Measurements from ENCODE around the gene FBXO11.
A peak's percentile ranks its signal among the peaks of the same experiment; 100 is the strongest.
"Not testable (repeated sequence)": the region's sequence is repeated elsewhere in the genome, so short reads cannot be mapped to it uniquely, and the experiment has no call there.

Gene FBXO11

DNA sequence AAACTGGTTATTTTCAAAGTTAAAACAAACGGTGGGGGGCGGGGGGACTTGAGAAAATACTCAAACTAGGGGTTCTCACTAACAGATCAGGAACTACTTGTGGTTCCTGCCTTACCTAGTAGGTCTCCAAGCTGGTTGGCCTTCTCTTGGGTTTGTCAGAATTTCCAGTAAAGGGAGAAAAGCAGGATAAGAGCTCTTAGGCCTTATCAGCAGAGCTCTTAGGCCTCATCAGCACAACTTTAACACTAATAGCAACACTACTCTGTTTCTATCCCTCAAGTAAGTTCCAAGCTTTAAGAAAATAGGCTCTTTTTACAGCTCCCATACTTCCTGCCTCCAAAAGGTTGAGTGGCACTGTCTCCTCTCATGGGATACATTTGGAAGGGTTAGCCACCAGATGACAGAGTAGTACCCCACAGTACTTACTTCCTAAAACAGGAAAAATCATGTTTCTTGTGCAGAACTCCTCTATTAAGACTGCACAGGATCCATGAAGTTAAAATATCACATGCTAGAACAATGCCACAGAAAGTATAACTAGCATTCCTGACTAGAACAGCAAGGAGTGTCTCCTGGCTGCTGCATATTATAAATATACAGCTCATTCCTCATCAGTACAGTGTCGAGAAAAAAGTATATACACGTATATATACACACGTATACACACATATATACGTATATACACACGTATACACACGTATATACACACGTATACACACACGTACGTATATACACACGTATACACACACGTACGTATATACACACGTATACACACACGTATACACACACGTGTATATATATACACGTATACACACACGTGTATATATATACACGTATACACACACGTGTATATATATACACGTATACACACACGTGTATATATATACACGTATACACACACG is 6.1 kb downstream of the FBXO11 start:
- FAIRE-seq (peak; percentile 38), DNase-seq (ENCODE audit: insufficient read length, low spot score) (no peak)

DNA sequence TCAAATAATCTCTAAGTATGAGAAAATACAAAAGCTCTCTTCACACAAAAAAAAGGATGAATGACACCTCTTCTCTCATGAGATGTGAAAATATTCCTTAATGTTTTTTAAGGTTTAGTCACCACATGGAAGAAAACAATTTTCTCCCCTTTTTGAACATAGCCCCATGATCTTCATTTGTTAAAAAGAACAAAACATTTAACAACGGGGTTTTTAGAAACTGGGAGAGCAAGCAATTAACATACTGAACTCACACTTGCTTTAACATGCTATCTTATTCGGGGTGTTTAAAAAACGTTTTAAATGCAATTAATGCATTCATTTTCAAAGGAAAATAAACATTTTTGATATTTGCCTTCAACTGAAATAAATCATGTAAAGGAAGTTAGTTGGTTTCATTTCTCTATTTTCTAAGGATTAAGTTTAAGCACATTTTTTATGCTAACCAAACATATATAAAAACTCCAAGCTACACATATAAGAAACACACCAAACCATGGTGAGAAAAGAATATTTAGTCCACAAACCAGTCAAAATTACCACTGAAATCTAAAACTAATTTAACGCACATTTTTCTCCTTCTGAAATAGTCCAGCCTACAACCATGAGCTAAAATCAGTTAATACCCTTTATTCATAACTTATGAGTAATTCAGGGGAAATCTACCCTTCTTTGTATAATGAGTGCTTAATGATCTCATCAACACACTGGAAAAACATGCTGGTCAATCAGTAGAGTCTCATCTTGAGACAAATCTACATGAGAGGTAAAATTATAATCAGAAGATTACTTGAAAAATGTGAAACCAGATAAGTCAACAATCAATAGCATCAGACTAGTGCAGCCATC is 8.2 kb downstream of the FBXO11 start:
- DNase-seq (ENCODE audit: insufficient read length, low spot score) (no peak), FAIRE-seq (no peak)

- not testable (repeated sequence) for FAIRE-seq; DNase-seq (ENCODE audit: insufficient read length, low spot score)
Observed at GRCh38 chr2:47897191-47897882, 9.0 kb downstream of the FBXO11 start.

- FAIRE-seq (no peak), DNase-seq (ENCODE audit: insufficient read length, low spot score) (no peak)
Observed at GRCh38 chr2:47896450-47896968, 9.8 kb downstream of the FBXO11 start.

GRCh38 chr2:47893771-47894170 is 12.5 kb downstream of the FBXO11 start:
- DNase-seq (ENCODE audit: insufficient read length, low spot score) (no peak), FAIRE-seq (no peak)

DNA sequence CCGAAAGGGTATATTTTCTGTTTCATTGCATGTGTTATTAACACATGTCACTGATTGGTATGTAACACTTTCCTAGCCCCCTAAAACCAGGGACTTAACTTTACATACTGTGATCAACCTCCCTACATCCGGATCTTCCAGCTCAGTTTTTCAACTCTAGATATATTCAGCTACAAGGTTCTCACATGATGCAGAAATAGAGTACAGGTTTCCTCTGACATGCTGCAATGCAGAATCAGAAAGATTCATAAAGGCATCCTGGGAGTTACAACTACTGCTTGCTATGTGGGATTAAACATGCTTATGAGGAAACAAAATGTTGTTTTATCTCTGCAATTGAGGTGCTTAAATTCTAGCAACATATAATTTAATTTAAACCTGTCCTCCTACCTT is 14.0 kb downstream of the FBXO11 start:
- DNase-seq (ENCODE audit: insufficient read length, low spot score) = no peak
- no peak for FAIRE-seq

DNA sequence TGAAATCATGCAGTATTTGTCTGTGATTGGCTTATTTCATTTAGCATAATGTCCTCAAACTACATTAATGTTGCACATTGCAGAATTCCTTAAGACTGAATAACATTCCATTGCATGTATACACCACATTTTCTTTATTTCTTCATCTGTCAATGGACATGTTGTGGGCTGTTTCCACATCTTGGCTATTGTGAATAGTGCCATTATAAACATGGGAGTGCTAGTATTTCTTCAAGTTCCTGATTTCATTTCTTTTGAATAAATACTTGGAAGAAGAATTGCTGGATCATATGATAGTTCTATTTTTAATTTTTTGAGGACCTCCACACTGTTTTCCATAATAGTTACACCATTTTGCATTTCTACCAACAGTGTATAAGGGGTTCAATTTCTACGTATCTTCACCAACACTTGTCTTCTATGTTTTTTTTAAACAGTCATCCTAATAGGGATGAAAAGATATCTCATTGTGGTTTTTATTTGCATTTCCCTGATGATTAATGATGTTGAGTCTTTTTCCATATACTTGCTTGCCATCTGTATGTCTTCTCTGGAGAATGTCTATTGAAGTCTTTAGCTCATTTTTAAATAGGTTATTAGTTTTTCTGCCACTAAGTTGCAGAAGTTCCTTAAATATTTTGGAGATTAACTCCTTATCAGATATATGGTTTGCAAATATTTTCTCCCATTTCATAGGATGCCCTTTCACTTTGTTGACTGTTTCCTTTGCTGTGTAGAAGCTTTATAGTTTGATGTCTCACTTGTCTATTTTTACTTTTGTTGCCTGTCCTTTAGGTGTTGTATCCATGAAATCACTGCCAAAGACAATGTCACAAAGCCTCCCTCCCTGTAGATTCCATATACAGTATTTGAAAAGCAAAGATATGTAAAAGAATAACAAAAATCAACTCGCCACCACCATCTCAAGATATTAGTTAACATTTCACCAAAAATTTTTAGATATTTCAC is 14.6 kb downstream of the FBXO11 start:
- FAIRE-seq (no peak), DNase-seq (ENCODE audit: insufficient read length, low spot score) (no peak)

- DNase-seq (ENCODE audit: insufficient read length, low spot score) = no peak
- FAIRE-seq = no peak
Observed at GRCh38 chr2:47890711-47891368, 15.5 kb downstream of the FBXO11 start.

GRCh38 chr2:47888581-47889280 is 17.6 kb downstream of the FBXO11 start:
- FAIRE-seq (no peak), DNase-seq (ENCODE audit: insufficient read length, low spot score) (no peak)

GRCh38 chr2:47876912-47877311 is 29.4 kb downstream of the FBXO11 start:
- FAIRE-seq (no peak), DNase-seq (ENCODE audit: insufficient read length, low spot score) (no peak)

DNA sequence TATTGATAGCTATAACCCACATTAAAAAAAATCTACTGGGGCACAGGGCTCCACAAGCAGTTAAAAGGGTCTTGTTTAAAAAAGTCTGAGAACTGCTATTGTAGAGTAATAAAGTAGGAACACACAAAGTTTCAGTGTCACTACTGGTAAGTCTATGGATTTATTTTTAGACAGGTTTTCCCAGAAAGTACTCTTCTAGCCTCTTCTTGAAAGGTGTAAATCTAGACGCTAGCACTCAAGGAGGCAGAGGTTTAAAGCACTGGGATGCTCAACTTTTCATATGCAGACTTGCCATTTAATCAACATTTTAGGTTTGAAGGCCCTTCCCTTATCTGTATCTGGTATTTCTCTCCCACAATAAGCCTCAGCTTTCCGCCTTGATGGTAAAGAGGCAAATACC is 33.4 kb downstream of the FBXO11 start:
- DNase-seq (ENCODE audit: insufficient read length, low spot score) (no peak), FAIRE-seq (no peak)

- no peak for DNase-seq (ENCODE audit: insufficient read length, low spot score)
- no peak for FAIRE-seq
Observed at GRCh38 chr2:47870641-47871540, 35.4 kb downstream of the FBXO11 start.

DNA sequence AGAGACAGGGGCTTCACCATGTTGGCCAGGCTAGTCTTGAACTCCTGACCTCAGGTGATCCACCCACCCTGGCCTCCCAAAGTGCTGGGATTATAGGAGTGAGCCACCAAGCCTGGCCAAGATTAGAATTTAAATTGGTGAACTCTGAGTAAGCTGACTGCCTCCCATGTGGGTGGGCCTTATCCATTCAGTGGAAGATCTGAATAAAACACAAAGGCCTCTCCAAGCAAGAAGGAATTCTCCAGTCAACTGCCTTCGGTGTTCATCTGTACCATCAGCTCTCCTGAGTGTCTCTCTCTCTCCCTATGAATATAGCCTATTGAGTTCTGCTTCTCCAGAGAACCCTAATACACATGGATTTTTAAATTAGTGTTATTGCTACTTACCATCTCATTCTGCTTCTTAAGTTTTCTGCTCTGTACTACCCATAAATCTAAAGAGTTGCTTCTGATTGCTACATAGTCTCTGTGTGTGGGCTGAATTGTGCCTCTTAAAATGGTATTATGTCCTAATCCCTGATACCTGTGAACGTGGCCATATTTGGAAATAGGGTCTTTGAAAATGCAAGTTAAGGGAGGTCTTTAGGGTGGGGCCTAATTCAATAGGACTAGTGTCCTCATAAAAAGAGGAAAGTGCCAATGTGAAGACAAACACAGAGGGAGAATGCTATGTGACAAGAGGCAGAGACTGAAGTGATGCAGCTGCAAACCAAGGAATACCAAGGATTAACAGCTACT is 36.3 kb downstream of the FBXO11 start:
- no peak for FAIRE-seq
- no peak for DNase-seq (ENCODE audit: insufficient read length, low spot score)

DNA sequence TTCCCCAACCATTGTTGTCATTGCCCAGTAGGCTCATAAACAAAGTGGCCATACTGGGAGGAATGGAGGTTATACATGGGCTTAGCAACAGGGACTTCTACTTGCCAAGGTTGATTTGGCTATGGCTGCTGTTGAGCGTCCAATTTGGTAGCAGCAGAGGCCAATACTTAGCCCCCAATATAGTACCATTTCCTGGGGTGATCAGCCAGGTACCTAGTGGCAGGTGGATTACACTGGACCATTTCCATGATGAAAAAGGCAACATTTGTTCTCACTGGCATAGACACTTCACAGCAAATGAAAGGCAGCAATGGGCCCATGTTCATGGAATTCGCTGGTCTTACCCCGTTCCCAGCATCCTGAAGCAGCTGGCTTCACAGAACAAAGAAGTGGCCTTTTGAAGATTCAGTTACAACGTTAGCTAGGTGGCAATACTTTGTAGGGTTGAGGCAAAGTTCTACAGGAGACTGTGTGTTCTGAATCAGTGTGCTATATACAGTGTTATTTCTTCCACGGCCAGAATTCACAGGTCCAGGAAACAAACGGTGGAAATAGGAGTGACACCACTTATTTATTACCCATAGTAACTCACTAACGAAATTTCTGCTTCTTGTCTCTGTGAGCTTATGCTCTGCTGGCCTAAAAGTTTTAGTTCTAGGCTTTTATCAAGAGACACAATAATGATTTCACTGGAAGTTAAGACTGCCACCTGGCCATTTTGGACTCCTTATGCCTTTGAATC is 37.5 kb downstream of the FBXO11 start:
- FAIRE-seq (no peak), DNase-seq (ENCODE audit: insufficient read length, low spot score) (no peak)

DNA sequence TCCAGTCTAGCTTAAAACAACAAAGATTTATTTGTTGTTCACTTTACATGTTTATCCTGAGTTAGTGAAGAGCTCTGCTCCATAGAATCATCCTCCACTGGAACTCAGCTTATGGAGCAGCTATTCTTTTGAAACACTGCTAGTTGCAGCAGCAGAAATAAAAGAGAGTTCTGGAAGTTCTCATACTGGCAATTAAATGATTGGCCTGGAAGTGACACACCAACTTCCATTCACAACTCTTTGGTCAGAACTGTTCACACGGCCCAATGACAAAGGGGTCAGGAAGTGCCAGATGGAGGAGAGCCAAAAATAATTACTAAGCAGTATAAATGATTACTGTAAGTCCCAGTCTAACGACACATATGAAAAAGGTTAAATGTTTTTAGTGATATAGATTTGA is 39.1 kb downstream of the FBXO11 start:
- peak; percentile 15 for DNase-seq (ENCODE audit: insufficient read length, low spot score)

GRCh38 chr2:47864566-47864965 is 41.7 kb downstream of the FBXO11 start:
- DNase-seq (ENCODE audit: insufficient read length, low spot score) (no peak), FAIRE-seq (no peak)

More for the DNA sequence above, 39.1 kb downstream of the FBXO11 start:
- no peak for FAIRE-seq

Measured in HTR-8/SVneo (cell line).